GM10847 (cell line): ENCODE data around the gene SHISA5.

Experiments used
- POLR2A ChIP-seq: IDR thresholded peaks from 2 replicates; pipeline ENCODE4 v1.6.1; 2011; ENCODE audit not compliant: insufficient read length; ENCODE audit errors: extremely low read depth

The SHISA5 gene

GRCh38 chr3:48467473-48468267, 36.3 kb downstream of the SHISA5 start:
- no peak for TF ChIP-seq POLR2A

- TF ChIP-seq POLR2A: no peak
Observed at GRCh38 chr3:48467110-48467454, 36.9 kb downstream of the SHISA5 start.

- TF ChIP-seq POLR2A: peak; percentile 12
Observed at GRCh38 chr3:48466386-48467109, 37.4 kb downstream of the SHISA5 start.

- peak; percentile 95 for TF ChIP-seq POLR2A
Observed at GRCh38 chr3:48465531-48466378, 38.2 kb downstream of the SHISA5 start.

- no peak for TF ChIP-seq POLR2A
Observed at GRCh38 chr3:48465237-48465530, 38.8 kb downstream of the SHISA5 start.

GRCh38 chr3:48464713-48465221, 39.2 kb downstream of the SHISA5 start:
- no peak for TF ChIP-seq POLR2A

GRCh38 chr3:48463703-48464102, 40.3 kb downstream of the SHISA5 start:
- no peak for TF ChIP-seq POLR2A

GRCh38 chr3:48460517-48460902, 43.5 kb downstream of the SHISA5 start:
- no peak for TF ChIP-seq POLR2A

- TF ChIP-seq POLR2A: no peak
Observed at GRCh38 chr3:48459773-48460516, 44.0 kb downstream of the SHISA5 start.

GRCh38 chr3:48459331-48459730, 44.6 kb downstream of the SHISA5 start:
- no peak for TF ChIP-seq POLR2A

- TF ChIP-seq POLR2A: no peak
Observed at GRCh38 chr3:48456456-48456855, 47.5 kb downstream of the SHISA5 start.

- TF ChIP-seq POLR2A: no peak
Observed at GRCh38 chr3:48451270-48451669, 52.7 kb downstream of the SHISA5 start.

- TF ChIP-seq POLR2A: peak; percentile 97
Observed at GRCh38 chr3:48446425-48447193, 57.4 kb downstream of the SHISA5 start, which contains the start of gene ATRIP. TSS of gene ATRIP (plus strand) at chr3:48446737. CDS start at chr3:48446846, 109 bp downstream.

- no peak for TF ChIP-seq POLR2A
Observed at GRCh38 chr3:48446043-48446424, 57.9 kb downstream of the SHISA5 start.
